Activated CD8-positive, alpha-beta memory T cell treated with anti-CD3 and anti-CD28 coated beads for 4 hours (primary cell): ENCODE results near the gene PDE4D.
"Not testable (repeated sequence)": the region's sequence is repeated elsewhere in the genome, so short reads cannot be mapped to it uniquely, and the experiment has no call there.

Experiments
- DNase-seq, 2 donors: peaks; one replicate each; pipeline ENCODE4 v3.0.0-alpha.2; 2020; ENCODE audit warnings: low read depth in 2 of 2

The PDE4D gene

DNA sequence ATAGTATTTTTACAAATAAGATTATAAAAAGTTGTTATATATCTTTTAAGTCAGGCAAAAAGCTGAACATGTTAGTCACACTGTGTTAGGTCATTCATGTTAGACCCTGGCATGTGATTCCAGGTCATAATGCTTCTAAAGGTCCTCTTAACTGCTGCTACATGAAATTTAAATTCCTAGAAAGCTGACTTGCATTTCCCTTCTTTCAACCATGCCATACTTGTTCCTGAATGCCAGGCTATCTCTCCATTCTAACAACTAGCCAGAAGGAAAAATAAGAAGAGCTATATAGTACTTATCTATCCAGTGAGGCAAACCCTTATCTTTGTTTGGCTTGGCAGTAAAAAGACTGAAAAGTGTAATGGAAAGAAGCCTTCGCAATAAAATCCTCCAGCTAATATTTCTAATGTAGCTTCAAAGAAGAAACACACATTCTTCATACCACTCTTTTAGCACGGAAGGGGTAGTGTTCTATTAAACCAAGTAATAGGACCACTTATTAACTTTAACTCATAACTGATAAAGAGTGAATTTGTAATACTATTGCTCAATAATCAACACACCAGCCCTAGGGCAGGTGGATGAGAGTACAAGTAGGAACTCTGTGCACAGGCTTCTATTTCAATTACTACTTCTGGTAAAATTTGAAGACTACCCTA, 310.2 kb downstream of the PDE4D start:
- no peak for DNase-seq

DNA sequence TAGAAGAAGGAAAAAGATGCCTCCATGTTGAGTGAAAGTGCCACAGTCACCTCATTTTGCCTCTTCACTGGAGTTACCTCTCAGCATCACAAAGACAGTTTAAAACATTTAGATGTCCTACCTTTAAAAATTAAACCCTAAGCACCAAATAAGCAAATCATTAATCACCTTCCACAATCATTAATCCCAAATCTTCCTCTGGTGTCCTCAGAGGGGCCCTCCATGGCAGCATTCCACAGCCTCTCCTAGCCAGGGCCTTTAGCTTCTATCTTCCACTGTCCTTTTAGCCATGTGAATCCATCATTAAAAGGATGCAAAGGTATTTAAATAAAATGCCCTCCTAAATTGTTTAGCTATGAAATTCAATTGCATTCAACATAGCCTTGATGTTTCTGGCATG, 310.8 kb downstream of the PDE4D start:
- no peak for DNase-seq

DNA sequence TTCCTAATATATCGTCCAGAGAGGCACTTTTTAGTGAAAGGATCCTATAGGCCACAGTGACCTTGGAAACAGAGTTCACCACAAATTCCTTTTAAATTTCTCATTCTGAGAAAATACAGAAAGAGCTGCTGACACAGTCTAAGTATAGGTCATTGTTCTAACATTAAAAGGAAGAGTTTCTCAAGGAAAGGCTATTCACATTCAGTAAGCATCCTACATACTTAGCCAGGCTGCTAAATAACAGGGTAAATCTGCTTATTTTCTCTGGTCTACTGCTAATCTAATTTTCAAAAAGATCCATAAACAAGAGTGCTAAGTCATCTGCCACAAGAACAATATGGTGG, 313.7 kb downstream of the PDE4D start:
- no peak for DNase-seq

DNA sequence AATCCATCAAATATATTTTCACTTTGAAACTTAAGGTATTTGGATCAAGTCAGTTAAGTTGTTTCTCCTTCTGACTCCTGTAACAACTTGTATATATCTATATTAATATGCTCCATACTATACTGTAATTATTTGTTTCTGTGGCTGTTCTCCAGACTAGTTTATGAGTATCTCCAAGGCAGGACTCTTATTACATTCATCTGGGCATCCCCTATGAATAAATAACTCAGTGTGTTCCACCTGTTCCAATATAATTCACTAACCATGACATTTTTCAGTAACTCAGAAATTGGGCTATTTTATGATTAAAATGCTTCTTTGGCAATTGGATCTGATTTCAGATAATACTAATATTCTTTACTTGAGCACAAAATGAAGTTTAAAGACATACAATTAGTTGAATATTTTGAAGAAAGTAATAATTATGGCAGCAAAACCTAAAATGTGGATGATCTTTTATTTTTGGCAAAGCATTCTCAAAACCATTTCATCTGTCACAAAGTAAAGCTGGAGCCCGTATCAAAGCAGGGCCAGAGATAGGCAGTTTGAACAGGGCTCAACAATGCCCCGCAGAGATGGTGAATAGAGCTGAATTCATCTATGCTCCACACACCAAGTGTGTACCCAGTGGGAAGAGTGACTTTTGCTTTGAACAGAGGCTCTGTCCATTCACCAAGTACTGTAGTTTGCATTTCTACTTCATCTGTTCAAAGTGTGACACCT, 314.3 kb downstream of the PDE4D start:
- DNase-seq = no peak

DNA sequence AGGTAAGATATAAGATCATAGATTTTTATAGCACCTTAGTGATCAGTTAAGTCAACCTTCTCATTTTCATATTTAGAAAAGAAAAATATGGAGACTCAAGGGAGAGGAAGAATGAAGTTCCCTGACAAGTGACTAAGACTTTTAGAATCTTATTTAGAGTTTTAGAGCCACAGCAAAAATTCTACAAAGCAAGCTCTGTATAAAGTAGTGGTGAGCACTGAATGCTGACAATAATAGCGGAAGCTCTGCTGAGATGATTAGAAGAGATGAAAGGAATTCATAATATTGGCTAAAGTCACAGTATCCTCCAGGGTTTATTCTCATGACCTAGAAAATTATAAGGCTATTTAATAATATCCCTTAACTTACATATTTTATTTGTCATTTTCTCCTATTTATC, 316.0 kb downstream of the PDE4D start:
- no peak for DNase-seq

DNA sequence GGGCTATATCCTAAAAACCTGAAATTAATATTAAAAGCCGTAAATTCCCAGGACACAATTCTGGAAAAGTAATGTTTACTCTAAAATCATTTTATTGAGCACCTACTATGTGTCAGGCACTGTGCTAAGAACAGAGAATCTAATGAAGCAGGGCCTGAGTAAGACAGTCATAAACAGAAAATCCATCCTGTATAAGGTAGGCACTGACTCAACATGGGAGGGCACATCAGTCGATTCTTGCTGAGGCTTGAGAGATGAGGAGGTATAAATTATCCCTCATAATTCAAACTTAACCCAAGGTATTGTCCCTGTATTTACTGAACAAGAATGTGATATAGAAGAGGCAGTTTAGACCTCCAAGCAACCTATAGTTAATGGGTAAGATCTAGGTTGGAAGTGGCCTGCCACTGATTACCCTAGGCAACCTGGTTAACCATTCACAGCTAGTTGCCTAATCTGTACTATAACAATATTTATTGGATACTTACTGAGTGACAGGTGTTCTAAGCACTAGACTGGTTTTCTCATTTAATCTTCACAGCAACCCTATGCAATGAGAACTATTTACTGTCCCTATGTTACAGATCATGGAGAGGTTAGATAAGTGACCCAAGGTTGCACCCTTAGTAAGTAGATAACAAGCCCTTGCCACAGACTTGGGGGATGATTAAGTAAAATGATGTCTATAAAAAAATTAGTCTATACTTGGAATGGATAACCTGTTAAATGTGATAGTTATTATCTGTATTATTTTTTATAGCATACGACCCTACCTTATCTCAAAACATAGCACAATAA, 317.7 kb downstream of the PDE4D start:
- no peak for DNase-seq

DNA sequence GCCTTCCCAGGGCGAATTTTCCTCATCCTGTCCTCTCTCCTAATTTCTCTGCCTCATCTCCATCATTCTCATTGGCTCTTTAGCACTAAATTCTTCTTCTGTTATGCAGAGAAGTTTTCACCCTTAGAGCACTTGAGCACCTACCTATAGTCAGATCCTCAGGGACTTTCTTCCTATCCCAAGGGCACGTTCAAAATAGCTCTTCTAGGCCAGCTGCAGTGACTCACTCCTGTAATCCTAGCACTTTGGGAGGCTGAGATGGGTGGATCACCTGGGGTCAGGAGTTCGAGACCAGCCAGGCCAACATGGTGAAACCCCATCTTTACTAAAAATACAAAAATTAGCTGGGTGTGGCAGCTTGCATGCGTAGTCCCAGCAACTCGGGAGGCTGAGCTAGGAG, 320.0 kb downstream of the PDE4D start:
- DNase-seq = not testable (repeated sequence)

DNA sequence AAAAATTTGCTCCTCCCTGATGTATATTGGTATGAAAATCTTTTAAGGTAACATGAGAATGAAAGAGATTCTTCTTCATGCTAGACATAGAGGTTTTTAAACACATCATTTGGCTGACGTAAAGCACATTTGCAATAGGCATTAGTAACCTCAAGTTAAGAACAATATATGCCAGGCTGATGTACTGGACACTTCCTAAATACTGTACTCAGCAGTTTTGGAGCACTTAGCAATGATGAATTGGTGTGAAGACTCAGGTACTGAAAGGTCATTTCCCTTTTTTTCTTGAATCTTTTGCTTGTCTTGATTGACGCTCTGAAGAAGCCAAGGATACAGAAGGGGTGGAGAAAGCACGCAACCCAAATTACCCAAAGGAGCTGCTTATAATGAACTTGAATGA, 322.5 kb downstream of the PDE4D start:
- no peak for DNase-seq

DNA sequence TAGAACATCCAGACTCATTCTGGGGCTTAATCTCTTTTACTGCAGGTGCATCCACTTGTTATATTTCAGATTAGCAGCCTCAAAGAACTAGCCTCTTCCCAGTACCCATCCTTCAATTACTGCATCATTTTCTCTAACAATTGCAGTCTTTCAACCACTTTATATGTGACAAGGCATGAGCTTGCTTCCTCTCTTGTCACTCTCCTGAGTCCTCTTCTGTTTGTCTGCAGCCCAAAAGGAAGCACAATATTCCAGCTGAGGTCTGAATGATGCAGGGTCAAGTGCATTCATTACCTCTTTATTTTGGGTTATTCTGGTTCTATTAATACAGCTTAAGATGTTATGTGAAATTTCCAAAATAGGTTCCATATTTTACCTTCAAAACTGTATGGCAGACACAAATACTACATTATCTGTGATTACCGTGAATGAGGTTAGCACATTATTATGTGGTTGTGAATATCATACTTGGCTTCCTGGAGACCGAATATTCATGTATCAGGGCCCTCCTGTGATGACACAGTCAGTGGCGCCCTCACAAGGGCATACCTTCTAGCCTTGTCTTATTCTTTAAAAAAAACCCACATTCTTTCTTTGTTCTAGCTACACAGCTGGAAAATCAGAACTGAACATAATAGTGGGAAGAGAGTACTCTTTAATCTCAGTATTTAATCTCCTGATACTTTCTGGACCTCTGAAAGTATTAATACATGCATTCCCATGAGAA, 323.8 kb downstream of the PDE4D start:
- DNase-seq = no peak

DNA sequence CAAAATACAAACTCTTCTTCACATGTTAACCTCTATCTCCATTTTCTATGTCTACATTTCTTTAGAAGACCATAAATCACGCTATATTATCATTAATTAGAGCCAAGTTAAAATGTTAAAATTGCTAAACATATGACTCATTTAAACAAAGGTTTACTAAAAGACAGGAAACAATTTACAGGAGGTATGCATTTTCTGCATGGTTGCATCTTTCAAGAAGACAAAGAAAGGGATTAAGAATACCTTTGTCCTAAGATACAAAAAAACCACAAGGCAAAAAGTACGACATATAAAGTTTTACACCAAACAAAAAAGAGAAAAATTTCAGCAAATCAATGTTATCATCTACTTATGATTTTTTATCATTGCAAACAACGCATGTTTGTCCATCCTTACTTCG, 324.4 kb downstream of the PDE4D start:
- no peak for DNase-seq

DNA sequence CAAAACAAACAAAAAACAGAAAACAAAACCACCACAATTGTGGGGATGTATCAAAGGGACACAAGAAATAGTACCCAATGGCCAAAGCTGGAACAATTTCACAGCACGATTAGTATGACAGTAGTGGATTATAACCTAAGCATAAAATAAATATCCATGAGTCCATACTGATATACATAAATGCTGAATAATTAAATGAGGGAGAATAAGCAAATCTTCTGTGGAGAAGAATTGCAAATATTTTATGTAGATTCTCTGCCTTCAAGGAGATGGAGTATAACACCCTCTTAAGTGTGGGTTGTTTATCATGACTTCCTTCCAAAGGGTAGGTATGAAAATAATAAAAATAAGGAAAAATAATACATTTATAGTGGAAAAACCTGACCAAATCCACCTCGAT, 325.4 kb downstream of the PDE4D start:
- DNase-seq = no peak

DNA sequence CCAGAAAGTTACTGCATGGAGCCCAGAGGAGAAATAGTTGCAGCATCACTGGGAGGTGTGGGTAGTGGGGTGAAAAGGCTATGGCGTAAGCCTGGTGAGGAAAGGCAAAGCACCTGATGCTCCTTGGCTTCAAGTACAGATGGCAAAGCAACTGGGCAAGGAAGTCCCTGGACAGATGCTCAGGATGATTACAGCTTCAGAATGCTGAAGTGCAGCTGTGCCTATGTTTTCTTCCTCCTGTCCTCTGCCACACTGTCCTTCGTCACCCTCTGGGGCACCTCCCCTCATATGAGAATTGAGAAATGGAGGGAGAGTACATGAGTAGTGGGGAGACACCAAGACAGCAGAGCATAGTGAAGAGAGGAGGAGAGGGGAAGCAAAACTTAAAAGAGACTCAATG, 328.0 kb downstream of the PDE4D start:
- no peak for DNase-seq

DNA sequence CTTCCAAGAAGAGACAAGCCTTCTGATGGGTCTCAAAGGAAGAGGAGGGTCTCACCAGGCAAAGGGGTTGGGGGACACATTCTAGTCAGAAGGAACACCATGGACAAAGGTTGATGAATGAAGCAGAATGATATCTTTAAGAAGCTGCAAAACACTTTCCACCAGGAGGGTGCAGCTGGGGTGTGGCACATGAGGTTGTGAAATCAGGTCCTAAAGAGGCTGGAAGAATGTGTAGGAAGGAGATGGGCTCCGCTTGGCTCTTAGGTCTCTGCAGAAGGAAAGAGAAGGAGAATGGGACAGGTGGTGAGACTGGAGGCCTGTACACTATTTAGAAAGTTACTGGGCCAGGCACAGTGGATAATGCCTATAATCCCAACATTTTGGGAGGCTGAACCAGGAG, 328.6 kb downstream of the PDE4D start:
- no peak for DNase-seq

DNA sequence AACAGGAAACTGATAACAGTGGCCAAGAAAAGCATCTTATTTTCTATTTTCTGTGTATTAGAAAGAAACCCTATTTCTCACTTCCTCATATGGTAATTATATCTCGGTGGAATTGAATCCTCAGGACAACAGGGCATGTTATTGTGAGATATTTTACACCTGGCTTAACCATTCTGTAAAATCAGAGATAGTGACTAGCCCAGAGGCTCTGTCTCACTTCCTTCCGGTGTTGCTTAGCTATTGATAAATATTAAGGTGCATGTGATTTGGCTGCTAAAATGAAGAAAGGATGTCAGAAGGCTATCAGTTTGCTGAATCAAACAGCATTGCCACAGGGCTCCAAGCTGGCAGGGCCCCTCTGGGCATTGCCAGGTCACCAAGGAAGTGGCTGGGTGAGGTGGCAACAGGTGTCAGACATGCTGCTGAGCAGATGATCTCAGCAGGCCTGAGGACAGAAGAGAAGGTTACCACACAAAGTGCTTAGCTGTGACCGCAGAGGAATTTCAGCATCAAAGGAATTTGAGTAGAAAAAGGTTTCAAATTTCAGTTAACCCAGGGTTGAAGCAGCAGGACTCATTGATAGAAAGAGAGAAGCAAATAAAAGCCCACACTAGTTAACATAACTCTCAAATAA, 330.7 kb downstream of the PDE4D start:
- DNase-seq = no peak

DNA sequence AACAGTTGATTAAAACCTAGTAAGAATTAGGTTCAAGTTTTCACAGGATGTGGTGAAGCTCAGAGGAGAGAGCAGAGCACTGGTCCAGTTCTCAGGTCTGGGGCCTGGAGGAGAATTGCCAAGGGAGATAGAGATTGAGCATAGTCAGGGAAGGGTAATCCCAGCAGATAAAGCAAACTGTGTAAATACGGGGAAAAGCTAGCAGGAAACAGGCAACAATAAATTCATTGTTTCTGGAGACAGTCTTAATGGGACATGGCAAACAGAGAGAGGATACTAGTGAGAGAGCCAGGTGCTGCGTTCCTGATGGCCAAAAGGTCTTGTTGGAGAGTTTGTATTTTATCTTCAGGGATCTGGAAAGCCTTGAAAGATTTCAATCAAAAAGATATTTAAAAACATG, 333.0 kb downstream of the PDE4D start:
- no peak for DNase-seq

DNA sequence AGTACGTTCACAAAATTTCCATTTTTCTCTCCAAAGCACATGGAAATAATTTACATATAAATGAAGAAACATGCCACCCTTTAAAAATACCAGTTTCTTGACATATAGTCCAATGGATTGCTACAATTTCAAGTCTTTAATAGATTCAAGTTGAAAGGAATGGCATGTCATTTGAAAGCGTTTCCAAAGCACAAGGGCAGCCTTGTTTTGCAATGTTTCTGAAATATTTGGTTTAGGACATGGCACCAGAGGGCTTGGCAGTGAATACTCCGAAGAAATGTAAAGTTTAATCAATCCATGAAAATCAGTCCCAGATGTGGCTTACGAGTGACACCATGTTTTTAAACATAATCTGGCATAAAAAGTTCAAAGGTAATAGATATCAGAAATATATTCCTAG, 333.7 kb downstream of the PDE4D start:
- DNase-seq = no peak

DNA sequence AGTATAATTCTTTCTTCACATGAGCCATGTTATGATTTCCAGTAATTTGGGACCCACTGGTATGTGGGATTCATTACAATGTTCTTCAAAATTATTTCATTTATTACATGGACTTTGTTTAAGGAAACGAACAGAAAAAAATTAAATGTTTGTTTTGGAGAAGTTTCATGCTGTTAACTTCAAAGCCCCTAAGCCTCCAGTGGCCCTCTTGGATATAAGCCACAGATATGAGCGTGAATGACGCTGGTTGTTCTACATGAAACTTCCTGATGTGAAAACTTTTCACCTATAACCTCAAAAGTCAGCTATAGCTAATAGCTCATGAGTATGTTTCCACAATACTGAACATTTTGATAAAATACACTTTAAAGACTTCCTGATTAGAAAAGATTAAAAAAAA, 334.2 kb downstream of the PDE4D start:
- DNase-seq = no peak

DNA sequence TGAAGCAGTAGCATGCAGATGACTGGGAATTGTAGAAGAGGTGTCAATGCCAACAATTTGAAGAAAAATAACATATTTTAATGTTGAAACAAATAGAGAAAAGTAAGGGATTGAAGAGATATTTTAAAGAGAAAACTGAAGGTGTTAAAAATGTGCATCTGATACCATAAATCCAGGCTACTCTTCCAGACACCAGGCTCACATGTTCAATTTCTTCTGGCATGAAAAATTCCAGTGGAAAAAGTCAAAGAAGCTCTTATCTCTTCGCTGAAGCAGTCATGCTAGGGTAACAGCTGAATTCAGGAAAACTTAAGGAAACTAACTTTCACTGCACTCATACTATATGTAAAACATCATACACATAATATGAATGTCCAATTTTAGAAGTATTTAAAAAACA, 335.0 kb downstream of the PDE4D start:
- DNase-seq = no peak

DNA sequence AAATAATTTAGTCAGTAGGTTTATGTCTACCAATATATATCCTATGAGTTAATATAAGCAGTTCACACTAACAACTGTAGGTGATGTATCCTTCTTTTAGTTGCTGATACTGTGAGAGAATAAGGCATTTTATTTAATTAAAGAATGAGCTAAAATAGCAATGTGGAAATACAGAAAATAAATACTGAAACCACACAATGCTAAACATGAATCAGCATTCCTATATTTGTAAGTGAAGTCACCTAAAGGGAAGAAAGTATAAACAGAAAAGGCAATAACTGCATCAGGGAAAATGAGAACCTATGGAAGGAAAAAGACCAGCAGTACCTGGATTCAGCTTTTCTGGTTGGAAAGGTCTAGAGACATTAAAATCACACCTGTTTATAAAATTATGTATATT, 336.0 kb downstream of the PDE4D start:
- DNase-seq = no peak

DNA sequence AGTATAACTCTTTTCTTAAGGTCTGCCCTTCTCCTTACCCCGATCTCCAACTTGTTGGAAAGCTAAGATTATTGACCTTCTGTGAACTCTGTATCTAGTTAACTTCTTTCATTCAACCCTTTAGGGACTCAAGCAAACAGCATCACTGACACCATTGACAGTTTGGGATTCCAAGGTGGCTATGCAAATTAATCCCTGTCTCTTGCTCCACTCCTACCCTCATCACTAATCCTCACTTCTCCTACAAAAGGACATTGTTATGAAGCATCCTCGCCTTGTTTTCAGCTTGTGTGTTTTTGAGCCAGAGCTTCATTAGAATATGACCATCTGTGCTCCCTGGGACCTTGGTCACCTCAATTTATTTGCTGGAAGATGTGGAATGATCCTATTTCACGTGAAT, 337.9 kb downstream of the PDE4D start:
- no peak for DNase-seq

DNA sequence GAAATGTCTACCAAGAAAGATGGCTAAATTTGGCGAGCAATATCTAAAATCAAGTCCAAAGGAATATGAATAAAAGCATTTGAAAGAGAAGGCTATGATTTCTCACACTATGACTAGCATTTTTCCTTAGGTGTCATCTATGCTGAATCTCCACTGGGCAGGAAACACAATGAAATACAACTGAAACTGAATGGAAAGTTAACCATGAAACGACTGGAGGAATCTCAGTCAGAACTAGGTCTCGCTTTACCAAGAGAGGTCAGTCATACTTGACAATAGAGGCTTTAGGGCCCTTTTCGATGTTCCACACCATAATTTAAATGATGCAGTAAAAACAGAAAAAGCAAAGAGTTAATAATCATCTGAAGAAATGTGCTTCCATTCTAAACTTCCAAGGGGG, 339.0 kb downstream of the PDE4D start:
- DNase-seq = no peak

DNA sequence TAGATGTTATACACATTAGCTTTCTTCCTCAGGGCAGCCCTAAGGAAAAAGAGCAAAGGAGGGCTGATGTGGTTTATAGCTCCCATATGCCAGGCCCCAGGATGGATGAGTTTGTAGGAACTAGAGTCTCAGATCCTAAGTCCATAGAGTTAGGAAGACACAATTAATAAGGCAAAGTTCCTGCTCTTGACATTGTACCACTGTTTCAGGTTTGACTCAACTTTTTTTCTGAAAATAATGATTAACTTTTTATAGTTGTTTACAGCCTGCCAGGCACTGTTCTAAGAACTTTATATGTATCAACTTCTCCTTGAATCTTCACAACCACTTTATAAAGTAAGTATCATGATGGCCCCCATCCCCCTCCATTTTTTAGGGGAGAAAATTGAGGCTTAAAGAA, 339.5 kb downstream of the PDE4D start:
- no peak for DNase-seq
